ENCODE data around the gene LSM12.

The LSM12 gene

DNA sequence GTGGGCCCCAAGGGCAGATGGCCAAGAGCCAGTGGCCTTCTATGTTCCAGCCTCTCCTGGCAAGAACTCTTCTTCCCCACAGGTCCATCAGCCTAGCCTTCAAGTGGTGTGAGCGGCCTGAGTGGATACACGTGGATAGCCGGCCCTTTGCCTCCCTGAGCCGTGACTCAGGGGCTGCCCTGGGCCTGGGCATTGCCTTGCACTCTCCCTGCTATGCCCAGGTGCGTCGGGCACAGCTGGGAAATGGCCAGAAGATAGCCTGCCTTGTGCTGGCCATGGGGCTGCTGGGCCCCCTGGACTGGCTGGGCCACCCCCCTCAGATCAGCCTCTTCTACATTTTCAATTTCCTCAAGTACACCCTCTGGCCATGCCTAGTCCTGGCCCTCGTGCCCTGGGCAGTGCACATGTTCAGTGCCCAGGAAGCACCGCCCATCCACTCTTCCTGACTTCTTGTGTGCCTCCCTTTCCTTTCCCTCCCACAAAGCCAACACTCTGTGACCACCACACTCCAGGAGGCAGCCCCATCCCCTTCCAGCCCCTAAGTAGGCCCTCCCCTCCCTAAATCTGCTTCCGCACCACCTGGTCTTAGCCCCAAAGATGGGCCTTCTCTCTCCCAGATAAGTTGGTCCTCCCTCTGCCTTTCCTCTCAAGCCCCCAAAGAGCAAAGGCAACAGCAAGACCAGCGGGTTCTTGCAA lies 9.3 kb upstream of the LSM12 start:
- no peaks in the 10 kb centered on the region for H3K9me3 ChIP-seq (ENCODE audit: control insufficient read depth in 2 of 2, low read length in 2 of 2)
- H3K27ac ChIP-seq (ENCODE audit: low read depth in 2 of 2, low read length in 2 of 2), result no peak overlapping the region
- peaks cover 39 to 45% of the 10 kb centered on the region in 2 donors for H3K36me3 ChIP-seq (ENCODE audit: control insufficient read depth in 2 of 2, insufficient read depth in 2 of 2, low read length in 2 of 2)
- H3K27me3 ChIP-seq (ENCODE audit: control insufficient read depth in 2 of 2, insufficient read depth in 2 of 2, low read length in 2 of 2), result no peaks in the 10 kb centered on the region
- no peak overlapping the region for H3K9ac ChIP-seq (ENCODE audit: low read depth in 1 of 2, low read length in 2 of 2)
- H3K4me1 ChIP-seq (ENCODE audit: control insufficient read depth in 2 of 2, insufficient read depth in 2 of 2, low read length in 2 of 2), result peaks cover 9 to 13% of the 10 kb centered on the region in 2 donors
- no peak overlapping the region for H3K4me3 ChIP-seq (ENCODE audit: low read length in 2 of 2)

GRCh38 chr17:44074911-44075285 lies 8.4 kb upstream of the LSM12 start:
- H3K36me3 ChIP-seq (ENCODE audit: control insufficient read depth in 2 of 2, insufficient read depth in 2 of 2, low read length in 2 of 2), result peaks cover 32 to 38% of the 10 kb centered on the region in 2 donors
- H3K4me3 ChIP-seq (ENCODE audit: low read length in 2 of 2), result no peak overlapping the region
- H3K27me3 ChIP-seq (ENCODE audit: control insufficient read depth in 2 of 2, insufficient read depth in 2 of 2, low read length in 2 of 2), result no peaks in the 10 kb centered on the region
- no peak overlapping the region for H3K27ac ChIP-seq (ENCODE audit: low read depth in 2 of 2, low read length in 2 of 2)
- H3K9me3 ChIP-seq (ENCODE audit: control insufficient read depth in 2 of 2, low read length in 2 of 2), result no peaks in the 10 kb centered on the region
- peaks cover 13 to 17% of the 10 kb centered on the region in 2 donors for H3K4me1 ChIP-seq (ENCODE audit: control insufficient read depth in 2 of 2, insufficient read depth in 2 of 2, low read length in 2 of 2)
- H3K9ac ChIP-seq (ENCODE audit: low read depth in 1 of 2, low read length in 2 of 2), result no peak overlapping the region

DNA sequence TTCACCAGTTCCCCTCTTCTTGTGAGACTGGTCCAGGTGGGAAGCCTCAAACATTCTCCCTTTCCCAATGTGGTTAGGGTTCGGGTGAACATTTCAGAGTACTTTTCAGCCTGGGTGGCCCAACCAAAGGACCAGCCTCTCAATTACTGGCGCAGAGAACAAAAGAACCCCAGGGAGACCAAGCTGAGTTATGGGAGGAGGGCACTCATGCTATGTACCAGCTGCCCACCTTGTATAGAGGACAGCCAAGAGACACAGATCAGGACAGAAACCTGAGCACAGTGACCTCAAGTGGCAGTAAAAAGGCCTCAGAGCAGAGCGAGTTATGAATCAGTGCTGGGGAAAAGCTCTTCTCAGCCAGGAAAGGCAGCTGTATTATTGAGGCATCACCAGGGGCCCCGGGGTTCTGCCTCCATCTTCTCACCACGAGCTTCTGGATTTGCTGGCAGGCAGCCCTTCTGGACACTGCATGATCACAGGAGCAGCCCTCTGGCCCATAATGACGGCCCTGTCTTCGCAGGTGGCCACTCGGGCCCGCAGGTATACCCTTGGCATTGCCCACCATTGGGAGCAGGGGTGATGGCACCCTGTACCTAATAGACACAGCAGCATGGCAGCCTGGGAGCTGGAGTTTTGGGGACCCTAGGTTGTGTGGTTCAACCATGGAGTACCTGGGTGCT lies 7.9 kb upstream of the LSM12 start:
- Histone ChIP-seq H3K36me3 (ENCODE audit: control insufficient read depth in 2 of 2, insufficient read depth in 2 of 2, low read length in 2 of 2) (peaks cover 30 to 36% of the 10 kb centered on the region in 2 donors), H3K9me3 (ENCODE audit: control insufficient read depth in 2 of 2, low read length in 2 of 2) (no peaks in the 10 kb centered on the region), H3K27ac (ENCODE audit: low read depth in 2 of 2, low read length in 2 of 2) (no peak overlapping the region), H3K9ac (ENCODE audit: low read depth in 1 of 2, low read length in 2 of 2) (no peak overlapping the region), H3K4me3 (ENCODE audit: low read length in 2 of 2) (no peak overlapping the region), H3K27me3 (ENCODE audit: control insufficient read depth in 2 of 2, insufficient read depth in 2 of 2, low read length in 2 of 2) (no peaks in the 10 kb centered on the region), H3K4me1 (ENCODE audit: control insufficient read depth in 2 of 2, insufficient read depth in 2 of 2, low read length in 2 of 2) (peaks cover 14 to 18% of the 10 kb centered on the region in 2 donors)

DNA sequence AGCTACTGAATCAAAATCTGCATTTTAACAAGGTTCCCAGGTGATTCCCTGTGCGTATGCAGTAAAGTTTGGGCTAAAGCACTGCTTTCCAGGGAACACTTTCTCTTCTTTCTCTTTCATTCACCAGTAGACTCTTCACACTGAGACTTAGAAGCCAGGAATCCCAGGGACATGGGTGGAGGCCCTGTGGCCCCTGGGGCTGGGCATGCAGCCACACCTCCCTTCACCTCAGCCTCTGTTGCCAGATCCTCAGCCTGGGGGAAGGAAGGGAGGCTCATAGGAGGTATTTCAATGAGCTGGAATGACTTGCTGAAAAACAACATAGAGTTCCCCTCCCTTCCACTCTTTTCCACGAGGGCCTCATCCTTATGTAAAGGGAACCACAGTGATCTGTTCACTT lies 5.3 kb upstream of the LSM12 start:
- Histone ChIP-seq H3K4me1 (ENCODE audit: control insufficient read depth in 2 of 2, insufficient read depth in 2 of 2, low read length in 2 of 2) (peaks cover 14 to 20% of the 10 kb centered on the region in 2 donors), H3K9ac (ENCODE audit: low read depth in 1 of 2, low read length in 2 of 2) (no peak overlapping the region), H3K9me3 (ENCODE audit: control insufficient read depth in 2 of 2, low read length in 2 of 2) (no peaks in the 10 kb centered on the region), H3K36me3 (ENCODE audit: control insufficient read depth in 2 of 2, insufficient read depth in 2 of 2, low read length in 2 of 2) (peaks cover 13 to 22% of the 10 kb centered on the region in 2 donors), H3K27me3 (ENCODE audit: control insufficient read depth in 2 of 2, insufficient read depth in 2 of 2, low read length in 2 of 2) (no peaks in the 10 kb centered on the region), H3K4me3 (ENCODE audit: low read length in 2 of 2) (peak overlapping the region; percentile 44 to 92), H3K27ac (ENCODE audit: low read depth in 2 of 2, low read length in 2 of 2) (peak overlapping the region; percentile 11 to 24)

GRCh38 chr17:44071198-44071520 lies 4.7 kb upstream of the LSM12 start:
- no peaks in the 10 kb centered on the region for H3K9me3 ChIP-seq (ENCODE audit: control insufficient read depth in 2 of 2, low read length in 2 of 2)
- peaks cover 7 to 16% of the 10 kb centered on the region in 2 donors for H3K36me3 ChIP-seq (ENCODE audit: control insufficient read depth in 2 of 2, insufficient read depth in 2 of 2, low read length in 2 of 2)
- peak overlapping the region; percentile 92 to 93 for H3K4me3 ChIP-seq (ENCODE audit: low read length in 2 of 2)
- peak overlapping the region; percentile 83 to 90 for H3K27ac ChIP-seq (ENCODE audit: low read depth in 2 of 2, low read length in 2 of 2)
- no peaks in the 10 kb centered on the region for H3K27me3 ChIP-seq (ENCODE audit: control insufficient read depth in 2 of 2, insufficient read depth in 2 of 2, low read length in 2 of 2)
- H3K4me1 ChIP-seq (ENCODE audit: control insufficient read depth in 2 of 2, insufficient read depth in 2 of 2, low read length in 2 of 2), result peaks cover 14 to 22% of the 10 kb centered on the region in 2 donors
- H3K9ac ChIP-seq (ENCODE audit: low read depth in 1 of 2, low read length in 2 of 2), result peak overlapping the region; percentile 74 to 76

GRCh38 chr17:44070455-44071197 lies 4.2 kb upstream of the LSM12 start, which contains the start of gene G6PC3:
Gene G6PC3, plus strand, starts transcription at chr17:44070735. Its CDS starts 231 bp downstream, at chr17:44070966.
- Histone ChIP-seq H3K27me3 (ENCODE audit: control insufficient read depth in 2 of 2, insufficient read depth in 2 of 2, low read length in 2 of 2) (no peaks in the 10 kb centered on the region), H3K36me3 (ENCODE audit: control insufficient read depth in 2 of 2, insufficient read depth in 2 of 2, low read length in 2 of 2) (peaks cover 2 to 11% of the 10 kb centered on the region in 2 donors), H3K4me3 (ENCODE audit: low read length in 2 of 2) (peak within 1 kb of the TSS; percentile 92 to 93), H3K9ac (ENCODE audit: low read depth in 1 of 2, low read length in 2 of 2) (peak within 1 kb of the TSS; percentile 74 to 76), H3K9me3 (ENCODE audit: control insufficient read depth in 2 of 2, low read length in 2 of 2) (no peaks in the 10 kb centered on the region), H3K27ac (ENCODE audit: low read depth in 2 of 2, low read length in 2 of 2) (peak within 1 kb of the TSS; percentile 83 to 90), H3K4me1 (ENCODE audit: control insufficient read depth in 2 of 2, insufficient read depth in 2 of 2, low read length in 2 of 2) (peaks cover 14 to 25% of the 10 kb centered on the region in 2 donors)

DNA sequence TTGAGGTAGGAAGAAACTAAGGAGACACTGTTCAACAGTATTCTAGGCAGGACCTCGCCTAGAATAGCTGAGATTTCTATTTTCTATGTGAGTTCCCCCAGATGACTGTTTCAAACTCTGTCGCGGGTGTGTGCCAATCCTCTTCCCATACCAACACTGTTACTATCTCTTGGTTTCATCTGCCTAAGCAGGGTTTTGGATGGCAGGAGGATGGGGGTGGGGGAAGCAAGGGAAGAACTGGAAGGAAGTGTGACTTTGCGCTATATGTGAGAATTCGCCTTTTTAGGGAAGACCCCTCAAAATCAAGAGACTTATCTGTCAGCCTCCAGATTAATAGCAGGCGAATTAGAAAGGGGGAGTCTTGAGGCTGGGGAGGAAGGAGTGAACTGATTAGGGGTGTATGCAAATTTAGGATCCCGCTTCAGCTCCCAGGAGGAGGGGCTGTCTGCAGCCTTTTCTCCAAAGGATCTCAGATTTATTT lies 3.5 kb upstream of the LSM12 start:
- Histone ChIP-seq H3K27ac (ENCODE audit: low read depth in 2 of 2, low read length in 2 of 2) (peak overlapping the region; percentile 83 to 90), H3K4me1 (ENCODE audit: control insufficient read depth in 2 of 2, insufficient read depth in 2 of 2, low read length in 2 of 2) (peaks cover 14 to 28% of the 10 kb centered on the region in 2 donors)

GRCh38 chr17:44067545-44067940 lies 1.1 kb upstream of the LSM12 start:
- no peak overlapping the region for H3K9ac ChIP-seq (ENCODE audit: low read depth in 1 of 2, low read length in 2 of 2)
- peak overlapping the region in 1 of 2 donors; percentile 91 for H3K27ac ChIP-seq (ENCODE audit: low read depth in 2 of 2, low read length in 2 of 2)

More for the DNA sequence above, 3.5 kb upstream of the LSM12 start:
- Histone ChIP-seq H3K27me3 (ENCODE audit: control insufficient read depth in 2 of 2, insufficient read depth in 2 of 2, low read length in 2 of 2) (no peaks in the 10 kb centered on the region), H3K36me3 (ENCODE audit: control insufficient read depth in 2 of 2, insufficient read depth in 2 of 2, low read length in 2 of 2) (peaks cover 0 to 5% of the 10 kb centered on the region in 2 donors), H3K9me3 (ENCODE audit: control insufficient read depth in 2 of 2, low read length in 2 of 2) (no peaks in the 10 kb centered on the region), H3K9ac (ENCODE audit: low read depth in 1 of 2, low read length in 2 of 2) (peak overlapping the region; percentile 60 to 76), H3K4me3 (ENCODE audit: low read length in 2 of 2) (peak overlapping the region; percentile 54 to 92)

GRCh38 chr17:44065668-44066203 lies 735 bp downstream of the LSM12 start:
- no peaks in the 10 kb centered on the region for H3K9me3 ChIP-seq (ENCODE audit: control insufficient read depth in 2 of 2, low read length in 2 of 2)
- peak overlapping the region; percentile 82 to 84 for H3K9ac ChIP-seq (ENCODE audit: low read depth in 1 of 2, low read length in 2 of 2)
- peak overlapping the region; percentile 75 to 84 for H3K4me3 ChIP-seq (ENCODE audit: low read length in 2 of 2)
- H3K36me3 ChIP-seq (ENCODE audit: control insufficient read depth in 2 of 2, insufficient read depth in 2 of 2, low read length in 2 of 2), result peaks cover 17 to 24% of the 10 kb centered on the region in 2 donors
- peaks cover 8 to 15% of the 10 kb centered on the region in 2 donors for H3K4me1 ChIP-seq (ENCODE audit: control insufficient read depth in 2 of 2, insufficient read depth in 2 of 2, low read length in 2 of 2)
- no peaks in the 10 kb centered on the region for H3K27me3 ChIP-seq (ENCODE audit: control insufficient read depth in 2 of 2, insufficient read depth in 2 of 2, low read length in 2 of 2)
- H3K27ac ChIP-seq (ENCODE audit: low read depth in 2 of 2, low read length in 2 of 2), result peak overlapping the region; percentile 91 to 93

More at GRCh38 chr17:44067545-44067940, 1.1 kb upstream of the LSM12 start:
- Histone ChIP-seq H3K9me3 (ENCODE audit: control insufficient read depth in 2 of 2, low read length in 2 of 2) (no peaks in the 10 kb centered on the region), H3K4me3 (ENCODE audit: low read length in 2 of 2) (no peak overlapping the region), H3K27me3 (ENCODE audit: control insufficient read depth in 2 of 2, insufficient read depth in 2 of 2, low read length in 2 of 2) (no peaks in the 10 kb centered on the region), H3K36me3 (ENCODE audit: control insufficient read depth in 2 of 2, insufficient read depth in 2 of 2, low read length in 2 of 2) (peaks cover 7 to 12% of the 10 kb centered on the region in 2 donors), H3K4me1 (ENCODE audit: control insufficient read depth in 2 of 2, insufficient read depth in 2 of 2, low read length in 2 of 2) (peaks cover 14 to 28% of the 10 kb centered on the region in 2 donors)

Measured in mucosa of rectum (tissue), 2 donors.